Kidney (tissue), 14 donors: ENCODE results near the gene GNB3. TPM values are rescaled to one million over a fixed set of nuclear protein-coding genes. Genes with fewer than 3 reads are reported as not detected.

ENCODE experiments used
- DNase-seq, 5 donors: peaks; one replicate each; pipeline ENCODE4 v3.0.0-alpha.2; 2013 to 2020
- FAIRE-seq: peaks from 2 replicates; lab custom pipeline; 2012; peaks lifted over from hg19 to GRCh38; lab: Jason Lieb, UNC
- H3K27ac ChIP-seq, 2 donors: one replicate each; pipeline ENCODE4 v1.7.0; 2013; ENCODE audit warnings: low read depth in 2 of 2, low read length in 2 of 2, inconsistent platforms in 1 of 2
- H3K27me3 ChIP-seq: one replicate; pipeline ENCODE4 v1.7.1; 2013; ENCODE audit warnings: low read length, inconsistent platforms; ENCODE audit not compliant: control insufficient read depth, insufficient read depth
- H3K36me3 ChIP-seq, 3 donors: one replicate each; pipeline versions ENCODE4 v1.7.0 to v1.7.1; 2013; ENCODE audit warnings: low read length in 3 of 3, control low read depth in 1 of 3, inconsistent platforms in 1 of 3; ENCODE audit not compliant: insufficient read depth in 3 of 3, control insufficient read depth in 2 of 3
- H3K4me1 ChIP-seq, 3 donors: one replicate each; pipeline versions ENCODE4 v1.7.0 to v1.7.1; 2013; ENCODE audit warnings: low read length in 3 of 3, inconsistent platforms in 1 of 3, low read depth in 1 of 3; ENCODE audit not compliant: control insufficient read depth in 2 of 3, insufficient read depth in 2 of 3
- H3K4me3 ChIP-seq, 3 donors: one replicate each; pipeline versions ENCODE4 v1.7.0 to v1.8.1; 2013; ENCODE audit warnings: low read length in 3 of 3, control low read depth in 1 of 3, inconsistent platforms in 1 of 3
- H3K9ac ChIP-seq, 3 donors: one replicate each; pipeline versions ENCODE4 v1.7.0 to v1.7.1; 2013; ENCODE audit warnings: low read length in 3 of 3, control low read depth in 1 of 3, inconsistent platforms in 1 of 3
- H3K9me3 ChIP-seq, 3 donors: one replicate each; pipeline versions ENCODE4 v1.7.0 to v1.7.1; 2013; ENCODE audit warnings: low read length in 3 of 3, control low read depth in 1 of 3, inconsistent platforms in 1 of 3; ENCODE audit not compliant: control insufficient read depth in 2 of 3, insufficient read depth in 1 of 3
- CTCF ChIP-seq: IDR thresholded peaks from 3 replicates; pipeline ENCODE4 v1.5.1; 2012; ENCODE audit warnings: mild to moderate bottlenecking, moderate library complexity, borderline replicate concordance; ENCODE audit not compliant: insufficient read depth; ENCODE audit errors: extremely low read depth
- intact Hi-C: fragments of 100-400 bp; cut with DNase I; formaldehyde crosslinking; loops from one replicate; pipeline ENCODE4 v1.11.1; 2022
- polyA plus RNA-seq: library from polyadenylated mRNA; stranded (reverse); fragments of 350-450 nt; fragmentation: Illumina TruSeq; extraction: RNeasy Lipid Tissue Mini Kit (QIAGEN cat#74804); gene quantifications from one replicate; pipeline ENCODE4 v1.2.3, GENCODE V29; 2014; ENCODE audit warnings: low read depth, low replicate concordance; ENCODE audit not compliant: insufficient read depth
- total RNA-seq: library from RNA; stranded (reverse); fragmentation: NEBNext Ultra II Directional; extraction: Animal tissue kit (Norgen Biotek cat#: 25700); gene quantifications from one replicate; pipeline ENCODE4 v1.2.1, GENCODE V29; 2021
- donor health status: control.
- donor health status: control.
- donor health status: control.
- donor health status: control.
- donor health status: control.
- donor health status: DM: yes; HTN: yes; CAD: no.
- donor health status: Normal renal cell carcinoma (clear cell type).

Gene GNB3
- total and polyA plus RNA-seq, 2 donors from 2014 or later = 1.4 to 2.6 TPM

DNA sequence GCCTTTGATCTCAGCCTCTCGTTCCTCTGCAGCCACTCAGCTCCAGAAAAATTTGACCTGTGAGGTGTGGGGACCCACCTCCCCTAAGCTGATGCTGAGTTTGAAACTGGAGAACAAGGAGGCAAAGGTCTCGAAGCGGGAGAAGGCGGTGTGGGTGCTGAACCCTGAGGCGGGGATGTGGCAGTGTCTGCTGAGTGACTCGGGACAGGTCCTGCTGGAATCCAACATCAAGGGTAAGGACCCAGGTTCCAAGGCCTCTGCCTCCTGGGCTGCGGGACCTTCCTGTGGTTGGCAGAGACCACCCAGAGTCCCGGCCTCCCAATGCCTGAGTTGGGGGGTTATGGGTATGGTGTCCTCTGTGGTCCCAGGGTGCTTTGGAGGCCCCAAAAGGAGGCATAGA lies 23.6 kb upstream of the GNB3 start:
- no peak for FAIRE-seq
- intact Hi-C loops = no loop called here
- Histone ChIP-seq H3K27me3 (no peaks in the 10 kb centered on the region), H3K36me3 (peaks cover 0 to 3% (median 0%) of the 10 kb centered on the region in 3 donors), H3K9me3 (peaks cover 0 to 2% (median 0%) of the 10 kb centered on the region in 3 donors), H3K4me3 (no peak overlapping the region), H3K9ac (no peak overlapping the region), H3K4me1 (peaks cover 0 to 8% (median 8%) of the 10 kb centered on the region in 3 donors), H3K27ac (no peak overlapping the region)
- no peak for TF ChIP-seq CTCF
- peak in 1 of 5 donors; percentile 53 for DNase-seq

GRCh38 chr12:6817662-6818157 lies 23.0 kb upstream of the GNB3 start:
- peak overlapping the region in 1 of 3 donors; percentile 4 for H3K9ac ChIP-seq
- no peak for TF ChIP-seq CTCF
- peak overlapping the region in 1 of 3 donors; percentile 13 for H3K4me3 ChIP-seq
- FAIRE-seq = no peak
- intact Hi-C loops = no loop called here
- peaks cover 0 to 12% (median 8%) of the 10 kb centered on the region in 3 donors for H3K4me1 ChIP-seq
- no peaks in the 10 kb centered on the region for H3K27me3 ChIP-seq
- H3K9me3 ChIP-seq = peaks cover 0 to 2% (median 0%) of the 10 kb centered on the region in 3 donors
- H3K27ac ChIP-seq = no peak overlapping the region
- peaks cover 0 to 3% (median 0%) of the 10 kb centered on the region in 3 donors for H3K36me3 ChIP-seq
- no peak for DNase-seq

GRCh38 chr12:6818222-6818621 lies 22.5 kb upstream of the GNB3 start:
- DNase-seq (peak in 4 of 5 donors; percentile 71 to 83 (median 75)), FAIRE-seq (no peak)
- Histone ChIP-seq H3K4me3 (no peak overlapping the region), H3K36me3 (peaks cover 0 to 3% (median 0%) of the 10 kb centered on the region in 3 donors), H3K27ac (no peak overlapping the region), H3K27me3 (no peaks in the 10 kb centered on the region), H3K9ac (no peak overlapping the region), H3K9me3 (peaks cover 0 to 2% (median 0%) of the 10 kb centered on the region in 3 donors), H3K4me1 (peaks cover 0 to 12% (median 8%) of the 10 kb centered on the region in 3 donors)
- intact Hi-C loops = no loop called here
- TF ChIP-seq CTCF = no peak

DNA sequence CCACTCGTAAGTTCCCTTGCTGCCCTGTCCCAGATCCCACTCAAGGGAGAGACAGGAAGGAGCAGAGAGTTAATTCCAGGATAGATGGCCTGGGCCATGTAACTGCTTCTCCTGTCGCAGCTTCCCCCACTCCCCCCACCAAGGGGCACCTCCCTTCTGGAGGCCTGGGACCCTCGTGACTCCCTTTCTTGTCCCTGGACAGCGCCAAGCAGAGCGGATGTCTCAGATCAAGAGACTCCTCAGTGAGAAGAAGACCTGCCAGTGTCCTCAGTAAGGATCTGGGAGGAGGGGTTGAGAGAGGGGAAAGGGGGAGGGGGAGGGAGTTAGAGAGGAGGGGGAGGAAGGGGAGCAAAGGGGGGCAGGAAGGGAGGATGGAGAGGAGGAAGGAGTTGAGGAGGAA lies 22.1 kb upstream of the GNB3 start:
- intact Hi-C loops = no loop called here
- no peak for FAIRE-seq
- peak in 2 of 5 donors; percentile 33 to 63 for DNase-seq

More for the DNA sequence above, 22.1 kb upstream of the GNB3 start:
- Histone ChIP-seq H3K9me3 (peaks cover 0 to 2% (median 0%) of the 10 kb centered on the region in 3 donors), H3K36me3 (peaks cover 0 to 3% (median 0%) of the 10 kb centered on the region in 3 donors), H3K27me3 (no peaks in the 10 kb centered on the region), H3K4me3 (no peak overlapping the region), H3K9ac (no peak overlapping the region), H3K4me1 (peaks cover 0 to 12% (median 8%) of the 10 kb centered on the region in 3 donors), H3K27ac (no peak overlapping the region)
- no peak for TF ChIP-seq CTCF
